GM23338 (cell line): ENCODE measurements around the gene FBXO38. TPM values are rescaled to one million over a fixed set of nuclear protein-coding genes. Genes with fewer than 3 reads are reported as not detected.

Experiments used
- ATAC-seq: fragments of 200-7000 bp; cut with Tn5 transposase; 3 replicates; pipeline ENCODE4 v1.9.1; 2020
- DNase-seq: peaks from one replicate; pipeline ENCODE4 v3.0.0-alpha.2; 2015; ENCODE audit warnings: low spot score
- H2AFZ ChIP-seq: fragments of 200-600 bp; sonication (generic); 2 replicates; pipeline ENCODE4 v1.8.0; 2016; ENCODE audit warnings: antibody characterized with exemption, mild to moderate bottlenecking, moderate library complexity
- H3F3A ChIP-seq: fragments of 200-600 bp; sonication (generic); replicated peaks from 2 replicates; pipeline ENCODE4 v1.8.0; 2017; ENCODE audit warnings: antibody characterized with exemption, mixed run types, low read depth
- H3K27ac ChIP-seq: fragments of 200-600 bp; sonication (generic); 2 replicates; pipeline ENCODE4 v1.6.1; 2016; ENCODE audit warnings: low read depth
- H3K27me3 ChIP-seq: fragments of 200-600 bp; sonication (generic); 2 replicates; pipeline ENCODE4 v1.8.0; 2016; ENCODE audit warnings: mild to moderate bottlenecking, mixed run types, moderate library complexity; ENCODE audit not compliant: insufficient read depth
- H3K36me3 ChIP-seq: fragments of 200-600 bp; sonication (generic); 2 replicates; pipeline ENCODE4 v1.8.0; 2016; ENCODE audit warnings: mild to moderate bottlenecking; ENCODE audit not compliant: insufficient read depth
- H3K4me1 ChIP-seq: fragments of 200-600 bp; sonication (generic); 2 replicates; pipeline ENCODE4 v1.8.0; 2016; ENCODE audit warnings: mild to moderate bottlenecking, moderate library complexity; ENCODE audit not compliant: insufficient read depth
- H3K4me2 ChIP-seq: fragments of 200-600 bp; sonication (generic); 2 replicates; pipeline ENCODE4 v1.7.1; 2017; ENCODE audit warnings: mixed run types
- H3K4me3 ChIP-seq: fragments of 200-600 bp; sonication (generic); 2 replicates; pipeline ENCODE4 v1.6.1; 2016; ENCODE audit warnings: mixed run types
- H3K79me2 ChIP-seq: fragments of 200-600 bp; sonication (generic); replicated peaks from 2 replicates; pipeline ENCODE4 v1.8.0; 2017; ENCODE audit warnings: mild to moderate bottlenecking; ENCODE audit not compliant: insufficient read depth
- H3K9me2 ChIP-seq: fragments of 200-600 bp; sonication (generic); 2 replicates; pipeline ENCODE4 v1.8.0; 2017; ENCODE audit not compliant: insufficient read depth
- H4K20me1 ChIP-seq: fragments of 200-600 bp; sonication (generic); replicated peaks from 2 replicates; pipeline ENCODE4 v1.8.0; 2017; ENCODE audit warnings: mild to moderate bottlenecking; ENCODE audit not compliant: insufficient read depth
- H3K27ac Mint-ChIP-seq: 2 replicates; pipeline ENCODE4 v1.8.0; 2020; ENCODE audit warnings: inconsistent platforms, mild to moderate bottlenecking, moderate library complexity, mixed read lengths
- H3K27me3 Mint-ChIP-seq: 3 replicates; pipeline ENCODE4 v1.8.0; 2022; ENCODE audit warnings: low read depth, mild to moderate bottlenecking, moderate library complexity, mixed read lengths, inconsistent platforms; ENCODE audit not compliant: insufficient read depth, poor library complexity
- H3K36me3 Mint-ChIP-seq: 3 replicates; pipeline ENCODE4 v1.8.0; 2021; ENCODE audit warnings: low read depth, mild to moderate bottlenecking, inconsistent platforms, moderate library complexity, mixed read lengths
- H3K4me1 Mint-ChIP-seq: 3 replicates; pipeline ENCODE4 v1.8.0; 2020; ENCODE audit warnings: mild to moderate bottlenecking, inconsistent platforms, mixed read lengths
- H3K4me3 Mint-ChIP-seq: 3 replicates; pipeline ENCODE4 v1.8.0; 2021; ENCODE audit warnings: moderate library complexity, mild to moderate bottlenecking, inconsistent platforms, mixed read lengths
- H3K9me3 Mint-ChIP-seq: 3 replicates; pipeline ENCODE4 v1.8.0; 2020; ENCODE audit warnings: moderate library complexity, mild to moderate bottlenecking, inconsistent platforms, mixed read lengths
- CREB1 ChIP-seq: fragments of 250-450 bp; sonication (Bioruptor Pico); IDR thresholded peaks from 2 replicates; pipeline ENCODE4 v1.5.0; 2020; ENCODE audit warnings: low read depth, mild to moderate bottlenecking, moderate library complexity
- CTCF ChIP-seq, 2 experiments: fragments of 200-600 bp in 1 of 2; sonication (generic) in 1 of 2; conservative IDR thresholded peaks; 2 replicates each; pipeline versions ENCODE4 v1.5.1 to v1.6.1; 2016 to 2017; ENCODE audit warnings: antibody characterized with exemption in 2 of 2, low read depth in 2 of 2, mild to moderate bottlenecking in 2 of 2, moderate library complexity in 1 of 2
- EZH2 ChIP-seq: fragments of 200-600 bp; sonication (generic); IDR thresholded peaks from one replicate; pipeline ENCODE4 v1.8.0; 2017; ENCODE audit warnings: antibody characterized with exemption, mild to moderate bottlenecking, low read depth; ENCODE audit not compliant: unreplicated experiment
- EZH2phosphoT487 ChIP-seq: fragments of 200-600 bp; sonication (generic); IDR thresholded peaks from one replicate; pipeline ENCODE4 v1.8.1; 2018; ENCODE audit warnings: antibody characterized with exemption; ENCODE audit not compliant: unreplicated experiment
- NANOG ChIP-seq: IDR thresholded peaks from 2 replicates; pipeline ENCODE4 v1.6.1; 2016; ENCODE audit warnings: antibody characterized with exemption, borderline replicate concordance
- REST ChIP-seq: IDR thresholded peaks from one replicate; pipeline ENCODE4 v1.6.1; 2018; ENCODE audit warnings: antibody characterized with exemption; ENCODE audit not compliant: unreplicated experiment
- STAT1 ChIP-seq: IDR thresholded peaks from one replicate; pipeline ENCODE4 v1.6.1; 2016; ENCODE audit warnings: antibody characterized with exemption; ENCODE audit not compliant: unreplicated experiment
- ZNF114 ChIP-seq: fragments of 250-450 bp; sonication (Bioruptor Pico); IDR thresholded peaks from 2 replicates; pipeline ENCODE4 v1.5.0; 2020; ENCODE audit warnings: mild to moderate bottlenecking, moderate library complexity
- ZNF331 ChIP-seq: fragments of 250-450 bp; sonication (Bioruptor Pico); IDR thresholded peaks from 2 replicates; pipeline ENCODE4 v1.5.0; 2020; ENCODE audit warnings: low read depth, mild to moderate bottlenecking, moderate library complexity
- polyA plus RNA-seq: library from polyadenylated mRNA; unstranded; fragments of >200 nt; fragmentation: Nextera tagmentation; extraction: Ambion mirVana; gene quantifications from 2 replicates; pipeline ENCODE4 v1.2.1, GENCODE V29; 2016
- total RNA-seq: library from RNA; depleted of rRNA; stranded (reverse); fragments of >200 nt; shearing (Covaris generic); gene quantifications from 2 replicates; pipeline ENCODE4 v1.2.3, GENCODE V29; 2014
- TF ChIP-seq, protein P1 (sequence below): IDR thresholded peaks from 2 replicates; pipeline ENCODE4 v1.6.1; 2016; ENCODE audit warnings: antibody characterized with exemption

The FBXO38 gene
- total and polyA plus RNA-seq, 2 experiments from 2014 or later: 13.3 to 45.6 TPM

DNA sequence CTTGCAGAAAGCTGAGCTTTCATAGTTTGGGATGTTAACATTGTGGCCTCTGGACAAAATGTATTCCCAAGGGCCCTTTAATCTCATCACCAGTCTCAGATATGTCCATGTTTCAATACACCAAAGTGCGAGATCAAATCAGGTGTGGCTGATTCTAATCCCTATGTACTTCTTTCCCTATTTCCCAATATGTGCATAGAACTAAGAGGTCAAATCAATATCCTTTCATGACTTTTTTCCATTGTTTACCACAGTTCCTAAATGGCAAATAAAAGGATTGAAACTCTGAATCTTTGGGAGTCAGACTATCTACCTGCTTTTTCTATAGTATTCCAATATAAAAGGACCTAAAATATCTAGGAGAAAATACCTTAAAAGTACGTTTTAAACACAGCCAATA is 105.0 kb downstream of the FBXO38 start (continued):
- TF ChIP-seq EZH2 (no peak), ZNF331 (CRISPR knock-in tag) (no peak), CREB1 (CRISPR knock-in tag) (no peak), CTCF (conservative IDR thresholded peaks at IDR 0.05; ENCODE audit: low read depth in 2 of 2) (no peak), REST (no peak), STAT1 (no peak), EZH2phosphoT487 (no peak), ZNF114 (CRISPR knock-in tag) (no peak), NANOG (no peak)
- TF ChIP-seq, protein P1, sequence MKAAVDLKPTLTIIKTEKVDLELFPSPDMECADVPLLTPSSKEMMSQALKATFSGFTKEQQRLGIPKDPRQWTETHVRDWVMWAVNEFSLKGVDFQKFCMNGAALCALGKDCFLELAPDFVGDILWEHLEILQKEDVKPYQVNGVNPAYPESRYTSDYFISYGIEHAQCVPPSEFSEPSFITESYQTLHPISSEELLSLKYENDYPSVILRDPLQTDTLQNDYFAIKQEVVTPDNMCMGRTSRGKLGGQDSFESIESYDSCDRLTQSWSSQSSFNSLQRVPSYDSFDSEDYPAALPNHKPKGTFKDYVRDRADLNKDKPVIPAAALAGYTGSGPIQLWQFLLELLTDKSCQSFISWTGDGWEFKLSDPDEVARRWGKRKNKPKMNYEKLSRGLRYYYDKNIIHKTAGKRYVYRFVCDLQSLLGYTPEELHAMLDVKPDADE: no peak

- Histone ChIP-seq H3K4me1 (no peaks in the 10 kb centered on the region), H3K4me2 (no peak overlapping the region), H3K36me3 (no peaks in the 10 kb centered on the region), H3F3A (no peaks in the 10 kb centered on the region), H3K79me2 (no peaks in the 10 kb centered on the region), H4K20me1 (no peaks in the 10 kb centered on the region), H3K27ac (no peak overlapping the region), H3K27me3 (peaks cover 29% of the 10 kb centered on the region), H3K4me3 (no peak overlapping the region), H2AFZ (no peak overlapping the region), H3K9me2 (no peaks in the 10 kb centered on the region)
- H3K36me3 Mint-ChIP-seq: no peaks in the 10 kb centered on the region
- H3K27me3 Mint-ChIP-seq: no peaks in the 10 kb centered on the region
- no peak overlapping the region for H3K4me3 Mint-ChIP-seq
- H3K9me3 Mint-ChIP-seq: no peaks in the 10 kb centered on the region
- no peak for ATAC-seq
- no peak for TF ChIP-seq ZNF331 (CRISPR knock-in tag)
- H3K27ac Mint-ChIP-seq: no peak overlapping the region
- H3K4me1 Mint-ChIP-seq: no peaks in the 10 kb centered on the region
- DNase-seq: no peak
These were observed 107.4 kb downstream of the FBXO38 start for GRCh38 chr5:148491015-148491792.
